HCT116 (cell line): ENCODE data around the gene PGRMC2.

ENCODE experiments used
- CEBPB ChIP-seq: IDR thresholded peaks from 2 replicates; pipeline ENCODE4 v1.6.1; 2012; ENCODE audit warnings: low read depth
- CTCF ChIP-seq, 3 experiments: fragments of 200-600 bp in 1 of 3; sonication (generic) in 1 of 3; IDR thresholded peaks in 2 of 3; conservative IDR thresholded peaks in 1 of 3; 2 replicates each; pipeline ENCODE4 v1.5.1; 2012 to 2017; ENCODE audit warnings: low read depth in 2 of 3, low read length in 2 of 3, antibody characterized with exemption in 1 of 3, borderline replicate concordance in 1 of 3, control low read depth in 1 of 3, mild to moderate bottlenecking in 1 of 3, mixed read lengths in 1 of 3, mixed run types in 1 of 3, moderate library complexity in 1 of 3; ENCODE audit not compliant: insufficient read depth in 1 of 3
- EGR1 ChIP-seq: IDR thresholded peaks from 2 replicates; pipeline ENCODE4 v1.6.1; 2012; ENCODE audit warnings: low read depth
- EZH2 ChIP-seq: fragments of 200-600 bp; sonication (generic); IDR thresholded peaks from 2 replicates; pipeline ENCODE4 v1.6.1; 2017; ENCODE audit warnings: antibody characterized with exemption, mixed run types
- EZH2phosphoT487 ChIP-seq: fragments of 200-600 bp; IDR thresholded peaks from 2 replicates; pipeline ENCODE4 v1.6.1; 2018; ENCODE audit warnings: antibody characterized with exemption, borderline replicate concordance
- MAX ChIP-seq: IDR thresholded peaks from 2 replicates; pipeline ENCODE4 v1.6.1; 2012
- POLR2A ChIP-seq: IDR thresholded peaks from 2 replicates; pipeline ENCODE4 v1.7.0; 2011; ENCODE audit warnings: borderline replicate concordance; ENCODE audit not compliant: insufficient read depth, insufficient read length; ENCODE audit errors: extremely low read depth
- POLR2AphosphoS5 ChIP-seq: IDR thresholded peaks from 2 replicates; pipeline ENCODE4 v1.6.1; 2011; ENCODE audit warnings: mild to moderate bottlenecking, low read depth, low read length, moderate library complexity
- RAD21 ChIP-seq: IDR thresholded peaks from 2 replicates; pipeline ENCODE4 v1.6.1; 2012; ENCODE audit warnings: low read depth, mild to moderate bottlenecking
- SP1 ChIP-seq: IDR thresholded peaks from 2 replicates; pipeline ENCODE4 v1.6.1; 2012; ENCODE audit warnings: low read depth
- ZBTB33 ChIP-seq: IDR thresholded peaks from 2 replicates; pipeline ENCODE4 v1.6.1; 2011; ENCODE audit warnings: mild to moderate bottlenecking, low read length, moderate library complexity; ENCODE audit not compliant: insufficient replicate concordance; ENCODE audit errors: extremely low read depth
- TF ChIP-seq, protein P1 (sequence below): IDR thresholded peaks from 2 replicates; pipeline ENCODE4 v1.6.1; 2012

GRCh38 chr4:128247906-128248305, 39.7 kb downstream of the PGRMC2 start:
- TF ChIP-seq CEBPB (no peak), SP1 (no peak), CTCF (IDR thresholded peaks at IDR 0.05 in 2 of 3, conservative IDR thresholded peaks at IDR 0.05 in 1 of 3; ENCODE audit: borderline replicate concordance in 1 of 3, insufficient read depth in 1 of 3, low read depth in 2 of 3, low read length in 2 of 3) (no peak), POLR2AphosphoS5 (no peak), MAX (no peak), EZH2 (no peak), POLR2A (no peak), EGR1 (no peak), EZH2phosphoT487 (no peak), RAD21 (no peak), ZBTB33 (no peak)
- TF ChIP-seq, protein P1, sequence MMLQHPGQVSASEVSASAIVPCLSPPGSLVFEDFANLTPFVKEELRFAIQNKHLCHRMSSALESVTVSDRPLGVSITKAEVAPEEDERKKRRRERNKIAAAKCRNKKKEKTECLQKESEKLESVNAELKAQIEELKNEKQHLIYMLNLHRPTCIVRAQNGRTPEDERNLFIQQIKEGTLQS, result no peak
